ENCODE results near the gene NOXA1. TPM values are rescaled to one million over a fixed set of nuclear protein-coding genes. Genes with fewer than 3 reads are reported as not detected.
"Not testable (repeated sequence)": the region's sequence is repeated elsewhere in the genome, so short reads cannot be mapped to it uniquely, and the experiment has no call there.

Gene NOXA1
- total RNA-seq, 2 donors from 2014 or later: 2.0 to 2.7 TPM

DNA sequence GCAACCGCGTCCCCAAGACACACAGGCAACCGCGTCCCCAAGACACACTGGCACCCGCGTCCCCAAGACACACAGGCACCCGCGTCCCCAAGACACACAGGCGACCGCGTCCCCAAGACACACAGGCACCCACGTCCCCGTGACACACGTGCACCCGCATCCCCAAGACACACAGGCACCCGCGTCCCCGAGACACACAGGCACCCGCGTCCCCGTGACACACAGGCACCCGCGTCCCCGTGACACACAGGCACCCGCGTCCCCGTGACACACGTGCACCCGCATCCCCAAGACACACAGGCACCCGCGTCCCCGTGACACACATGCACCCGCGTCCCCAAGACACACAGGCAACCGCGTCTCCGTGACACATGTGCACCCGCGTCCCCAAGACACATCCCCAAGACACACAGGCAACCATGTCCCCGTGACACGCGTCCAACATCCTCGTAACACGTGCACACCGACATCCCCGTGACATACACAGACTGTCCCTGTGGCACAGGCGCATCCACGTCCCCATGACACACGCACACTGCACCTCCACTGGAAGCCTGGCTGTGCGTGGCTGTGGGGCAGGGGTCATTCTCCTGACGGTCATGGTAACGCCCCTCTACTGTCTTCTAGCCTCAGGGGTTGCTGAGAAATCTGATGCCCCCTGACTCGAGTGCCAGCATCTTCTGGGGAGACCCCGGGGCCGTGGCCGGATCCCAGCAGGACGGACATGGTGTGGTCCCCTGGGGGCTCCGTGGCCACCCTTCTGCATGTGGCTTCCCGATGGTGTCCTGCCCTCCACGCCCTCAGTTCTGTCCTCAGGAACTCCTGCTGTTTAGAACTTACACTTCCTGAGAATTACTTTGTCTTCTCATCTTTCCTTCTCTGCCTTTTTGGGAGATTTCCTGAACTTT, 24.4 kb upstream of the NOXA1 start:
- peak; percentile 63 for DNase-seq (ENCODE audit: low spot score)
- intact Hi-C loops (cut with DNase I): no loop called here

GRCh38 chr9:137402746-137403145, 20.4 kb upstream of the NOXA1 start:
- intact Hi-C loops (cut with DNase I): loop anchor here in 1 of 2 donors (10.0 kb wide), 1 partner anchor 288 kb away; the partner anchor contains the start of gene DPP7
- DNase-seq (ENCODE audit: low spot score): no peak

GRCh38 chr9:137403269-137403668, 19.9 kb upstream of the NOXA1 start:
- intact Hi-C loops (cut with DNase I): loop anchor here in 1 of 2 donors (10.0 kb wide), 1 partner anchor 288 kb away; the partner anchor contains the start of gene DPP7

GRCh38 chr9:137404961-137405567, 18.1 kb upstream of the NOXA1 start:
- intact Hi-C loops (cut with DNase I): loop anchor here (5.0 to 10.0 kb wide), 3 partner anchors 98 to 290 kb away; partner anchors contain the start of gene DPP7 (in 1 of the 2)
- no peak for DNase-seq (ENCODE audit: low spot score)

More at GRCh38 chr9:137403269-137403668, 19.9 kb upstream of the NOXA1 start:
- no peak for DNase-seq (ENCODE audit: low spot score)

DNA sequence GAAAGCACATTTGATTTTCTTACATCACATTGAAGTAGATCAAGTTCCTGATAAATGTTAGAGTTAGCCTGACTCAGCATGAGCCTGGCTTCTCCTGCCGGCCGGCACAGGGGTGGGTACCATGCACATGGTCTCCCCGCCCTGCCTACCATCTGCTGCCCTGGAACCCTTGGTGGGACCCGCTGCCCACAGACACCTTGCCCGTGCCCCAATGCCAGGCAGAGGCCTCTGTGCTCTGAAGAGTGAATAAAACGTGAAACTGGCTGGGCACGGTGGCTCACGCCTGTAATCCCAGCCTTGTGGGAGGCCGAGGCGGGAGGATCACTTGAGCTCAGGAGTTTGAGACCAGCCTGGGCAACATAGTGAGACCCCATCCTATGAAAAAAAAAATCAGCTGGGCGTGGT, 17.5 kb upstream of the NOXA1 start:
- no peak for DNase-seq (ENCODE audit: low spot score)
- intact Hi-C loops (cut with DNase I): loop anchor here (5.0 to 10.0 kb wide), 3 partner anchors 98 to 291 kb away; partner anchors contain the start of gene DPP7 (in 1 of the 2)

DNA sequence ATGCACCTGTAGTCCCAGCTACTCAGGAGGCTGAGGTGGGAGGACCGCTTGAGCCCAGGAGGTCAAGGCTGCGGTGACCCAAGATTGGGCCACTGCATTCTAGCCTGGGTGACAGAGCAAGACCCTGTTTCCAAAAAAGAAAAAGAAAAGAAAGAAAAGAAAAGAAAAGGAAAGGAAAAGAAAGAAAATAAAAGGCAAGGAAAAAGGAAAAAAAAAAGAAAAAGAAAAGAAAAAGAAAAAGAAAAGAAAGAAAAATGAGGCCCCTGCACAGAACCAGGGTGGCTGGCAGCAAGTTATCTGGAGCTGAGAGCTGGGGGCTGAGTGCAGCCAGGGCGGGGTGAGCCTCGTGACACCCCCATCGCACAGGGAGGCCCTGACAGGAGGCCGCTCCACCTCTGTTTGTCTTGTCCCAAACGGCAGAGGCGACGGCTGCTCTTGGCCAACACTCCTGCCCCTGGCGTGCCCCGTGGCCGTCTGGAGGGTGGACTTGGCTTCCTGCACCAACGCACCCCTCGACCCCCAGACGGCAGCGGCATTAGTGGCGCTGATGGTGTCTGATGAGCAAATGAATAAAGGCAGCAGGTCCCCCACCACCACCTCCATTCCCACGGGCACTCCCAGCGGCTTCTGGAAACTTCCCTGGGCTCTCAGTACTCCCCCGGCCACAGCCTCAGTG, 17.0 kb upstream of the NOXA1 start:
- intact Hi-C loops (cut with DNase I): loop anchor here (5.0 to 10.0 kb wide), 3 partner anchors 99 to 291 kb away; partner anchors contain the start of gene DPP7 (in 1 of the 2)
- no peak for DNase-seq (ENCODE audit: low spot score)

GRCh38 chr9:137406876-137407589, 16.2 kb upstream of the NOXA1 start:
- intact Hi-C loops (cut with DNase I): loop anchor here (5.0 to 10.0 kb wide), 3 partner anchors 100 to 292 kb away; partner anchors contain the start of gene DPP7 (in 1 of the 2)
- DNase-seq (ENCODE audit: low spot score): no peak

- no peak for DNase-seq (ENCODE audit: low spot score)
- intact Hi-C loops (cut with DNase I): loop anchor here (5.0 to 10.0 kb wide), 3 partner anchors 100 to 293 kb away; partner anchors contain the start of gene DPP7 (in 1 of the 2)
Observed at GRCh38 chr9:137407590-137408300, 15.4 kb upstream of the NOXA1 start.

DNA sequence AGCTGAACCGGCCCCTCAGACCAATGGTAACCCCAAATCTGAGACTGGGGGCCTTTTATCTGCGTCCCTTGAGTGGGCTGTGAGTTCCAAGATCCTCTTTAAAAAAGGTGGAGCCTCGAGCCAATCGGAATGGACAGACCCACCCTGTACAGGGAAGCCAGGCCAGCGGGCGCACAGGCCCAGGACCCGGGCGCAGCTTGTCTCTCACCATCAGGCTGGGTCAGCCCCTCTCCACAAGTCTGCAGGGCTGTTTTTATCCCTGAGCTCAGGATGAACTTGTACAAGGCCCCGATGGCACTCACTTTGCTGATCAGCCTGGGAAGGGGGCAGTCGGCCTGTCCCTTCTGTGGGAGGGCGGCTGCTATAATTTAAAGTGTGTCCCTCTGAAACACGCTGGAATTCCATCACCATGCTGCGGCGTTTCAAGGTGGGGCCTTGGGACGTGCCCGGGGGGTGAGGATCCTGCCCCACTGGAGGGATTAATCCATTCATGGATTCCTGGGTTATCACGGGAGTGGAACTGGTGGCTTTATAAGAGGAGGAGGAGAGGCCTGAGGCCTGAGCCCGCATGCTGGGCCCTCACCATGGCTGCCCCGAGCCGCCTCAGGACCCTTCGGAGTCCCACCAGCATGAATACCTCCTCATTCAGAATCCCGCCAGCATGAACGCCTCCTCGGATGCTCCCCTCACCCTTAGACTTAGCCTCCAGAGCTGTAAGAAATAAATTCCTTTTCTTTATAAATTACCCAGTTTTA, 14.4 kb upstream of the NOXA1 start:
- intact Hi-C loops (cut with DNase I): loop anchor here (5.0 to 10.0 kb wide), 3 partner anchors 102 to 294 kb away; partner anchors contain the start of gene DPP7 (in 1 of the 2)
- DNase-seq (ENCODE audit: low spot score): no peak

- intact Hi-C loops (cut with DNase I): loop anchor here (5.0 to 10.0 kb wide), 3 partner anchors 102 to 295 kb away; partner anchors contain the start of gene DPP7 (in 1 of the 2)
Observed at GRCh38 chr9:137409515-137409914, 13.7 kb upstream of the NOXA1 start.

GRCh38 chr9:137410236-137410890, 12.8 kb upstream of the NOXA1 start:
- DNase-seq (ENCODE audit: low spot score): not testable (repeated sequence)
- intact Hi-C loops (cut with DNase I): loop anchor here in 1 of 2 donors (10.0 kb wide), 1 partner anchor 956 kb away; no protein-coding TSS in a partner anchor

More at GRCh38 chr9:137409515-137409914, 13.7 kb upstream of the NOXA1 start:
- DNase-seq (ENCODE audit: low spot score): no peak

GRCh38 chr9:137410891-137411249, 12.3 kb upstream of the NOXA1 start:
- DNase-seq (ENCODE audit: low spot score): no peak
- intact Hi-C loops (cut with DNase I): loop anchor here in 1 of 2 donors (10.0 kb wide), 1 partner anchor 956 kb away; no protein-coding TSS in a partner anchor

DNA sequence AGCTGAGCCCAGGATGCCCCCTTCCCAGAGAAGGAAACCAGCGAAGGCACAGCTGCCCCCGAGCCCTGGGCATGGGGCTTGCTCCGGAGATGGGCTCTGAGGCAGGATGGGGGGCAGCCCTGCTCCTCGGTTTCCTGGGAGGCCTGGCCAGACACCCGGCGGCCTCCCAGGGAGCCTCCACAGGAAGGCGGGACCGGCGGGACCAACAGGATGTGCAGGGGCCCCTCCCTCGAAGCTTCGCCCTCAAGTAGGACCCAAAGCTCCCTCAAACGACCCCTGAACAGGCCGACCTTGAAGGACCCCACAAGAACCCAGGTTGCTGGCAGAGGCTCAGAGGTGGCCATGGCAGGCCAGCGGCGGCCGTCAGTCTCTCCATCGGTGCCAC, 11.9 kb upstream of the NOXA1 start:
- no peak for DNase-seq (ENCODE audit: low spot score)
- intact Hi-C loops (cut with DNase I): loop anchor here in 1 of 2 donors (10.0 kb wide), 1 partner anchor 956 kb away; no protein-coding TSS in a partner anchor

GRCh38 chr9:137411645-137412380, 11.4 kb upstream of the NOXA1 start:
- peak; percentile 91 for DNase-seq (ENCODE audit: low spot score)
- intact Hi-C loops (cut with DNase I): loop anchor here in 1 of 2 donors (10.0 kb wide), 1 partner anchor 957 kb away; no protein-coding TSS in a partner anchor

DNA sequence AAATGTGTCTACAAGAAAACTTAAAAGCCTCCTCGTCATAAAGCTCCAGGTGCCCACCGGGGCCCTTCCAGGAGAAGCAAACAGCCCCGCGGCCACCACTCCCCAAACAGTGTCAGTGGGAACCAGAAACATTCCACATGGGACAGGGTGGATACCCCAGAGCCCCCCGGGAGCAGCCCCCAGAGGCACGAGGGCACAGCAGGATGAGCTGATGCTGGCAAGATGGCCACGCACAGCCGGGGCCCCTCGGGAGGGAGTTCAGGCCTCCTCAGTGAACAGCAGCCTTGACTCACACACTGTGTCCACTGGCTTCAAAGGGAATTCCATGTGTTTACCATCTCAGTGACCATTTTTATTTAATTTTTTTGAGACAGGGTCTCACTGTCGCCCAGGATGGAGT, 10.8 kb upstream of the NOXA1 start:
- no peak for DNase-seq (ENCODE audit: low spot score)
- intact Hi-C loops (cut with DNase I): loop anchor here in 1 of 2 donors (10.0 kb wide), 1 partner anchor 958 kb away; no protein-coding TSS in a partner anchor

Data from posterior vena cava (tissue), 2 donors.